HG03196 (cell line): ENCODE results near the gene GJB2.
"Not testable (repeated sequence)": the region's sequence is repeated elsewhere in the genome, so short reads cannot be mapped to it uniquely, and the experiment has no call there.

ENCODE experiments used
- ATAC-seq: cut with Tn5 transposase; IDR thresholded peaks from one replicate; pipeline ENCODE4 v1.9.1; 2021; ENCODE audit not compliant: unreplicated experiment

GJB2 gene

DNA sequence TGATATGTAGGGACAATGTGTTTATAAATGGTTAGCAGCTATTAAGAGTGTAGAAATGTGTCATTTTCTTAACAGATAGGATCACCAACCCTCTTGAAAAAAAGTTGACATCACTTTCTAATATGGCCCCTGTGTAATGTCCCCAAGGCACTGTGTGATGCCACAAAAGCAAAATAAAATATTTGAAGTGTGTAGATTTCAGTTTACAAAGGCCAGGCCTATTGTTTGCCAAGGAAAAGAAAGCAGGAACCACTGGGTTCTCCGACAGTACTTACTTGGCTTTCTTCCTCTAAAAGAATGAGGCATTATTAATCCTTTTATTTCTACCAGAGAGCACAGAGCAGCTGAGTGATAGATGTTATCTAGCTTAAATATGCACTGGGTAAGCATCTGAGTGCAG lies 21.4 kb downstream of the GJB2 start:
- no peak for ATAC-seq

DNA sequence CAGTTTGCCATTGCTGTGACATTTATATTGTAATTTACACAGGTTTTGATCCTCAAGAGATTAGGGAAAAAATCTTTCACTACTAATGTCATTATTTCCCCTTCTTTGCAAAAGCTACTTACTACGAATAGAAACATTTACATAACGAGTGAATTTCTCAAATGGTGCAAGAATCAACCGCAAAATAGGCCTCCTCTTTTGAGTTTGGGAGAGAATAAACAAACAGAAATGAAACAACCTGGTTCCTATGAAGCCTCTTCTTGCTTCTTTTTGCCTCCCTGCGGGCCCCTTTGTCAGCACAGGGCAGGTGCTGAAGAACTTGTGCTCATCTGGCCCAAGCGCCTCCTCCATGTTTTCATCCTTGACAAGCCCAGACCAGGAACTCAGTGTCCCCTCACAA lies 21.8 kb downstream of the GJB2 start:
- no peak for ATAC-seq

- no peak for ATAC-seq
These were observed 24.3 kb downstream of the GJB2 start for GRCh38 chr13:20168396-20168795.

DNA sequence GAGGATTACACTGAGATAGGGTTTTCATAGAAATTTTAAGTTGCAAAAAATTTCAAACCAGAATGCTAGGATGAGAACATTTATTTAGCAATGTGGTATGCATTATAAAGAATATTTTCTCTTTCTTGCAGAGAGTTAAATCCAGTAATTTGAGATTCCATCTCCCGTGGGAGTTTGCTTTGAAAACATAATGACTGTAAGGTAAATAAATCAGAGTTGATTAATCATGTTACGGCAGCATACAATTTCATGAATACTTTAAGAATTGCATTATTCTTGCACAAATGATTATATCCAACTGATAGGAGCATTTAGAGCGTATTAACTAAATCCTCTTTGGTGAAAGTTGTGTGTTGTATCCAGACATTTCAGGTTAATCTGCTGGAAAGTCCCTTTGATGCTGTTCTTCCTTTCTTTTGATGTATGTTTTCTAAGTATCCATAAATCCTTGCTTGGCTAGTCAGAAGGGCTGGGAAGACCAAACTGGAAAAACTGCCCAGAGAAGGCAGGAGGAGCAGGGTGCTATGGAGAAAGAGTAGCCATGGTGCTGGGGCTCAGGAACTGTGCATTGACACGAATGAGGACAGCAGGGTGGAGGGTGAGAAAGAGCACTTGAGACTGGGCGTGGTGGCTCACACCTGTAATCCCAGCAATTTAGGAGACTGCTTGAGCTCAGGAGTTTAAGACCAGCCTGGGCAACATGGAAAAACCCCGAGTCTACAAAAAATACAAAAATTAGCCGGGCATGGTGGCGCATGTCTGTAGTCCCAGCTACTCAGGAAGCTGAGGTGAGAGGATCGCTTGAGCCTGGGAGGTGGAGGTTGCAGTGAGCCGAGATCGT lies 27.1 kb downstream of the GJB2 start:
- no peak for ATAC-seq

DNA sequence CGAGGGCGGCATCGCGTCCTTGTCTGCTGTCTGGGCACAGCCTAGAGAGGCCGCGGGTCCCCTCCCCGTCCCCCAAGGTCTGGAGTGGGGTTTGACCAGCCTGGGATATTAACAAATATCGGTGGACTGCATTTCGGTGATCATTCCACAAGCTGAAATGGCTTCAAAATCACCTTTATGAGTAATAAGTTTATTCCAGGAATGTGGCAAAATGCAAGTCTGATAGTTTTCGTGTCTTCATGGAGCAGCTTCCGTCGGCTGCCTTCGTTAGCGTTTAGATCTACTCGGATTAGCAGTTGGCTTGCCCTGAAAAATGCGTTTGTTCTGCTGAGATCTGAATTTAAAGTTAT lies 30.8 kb downstream of the GJB2 start:
- ATAC-seq = no peak

DNA sequence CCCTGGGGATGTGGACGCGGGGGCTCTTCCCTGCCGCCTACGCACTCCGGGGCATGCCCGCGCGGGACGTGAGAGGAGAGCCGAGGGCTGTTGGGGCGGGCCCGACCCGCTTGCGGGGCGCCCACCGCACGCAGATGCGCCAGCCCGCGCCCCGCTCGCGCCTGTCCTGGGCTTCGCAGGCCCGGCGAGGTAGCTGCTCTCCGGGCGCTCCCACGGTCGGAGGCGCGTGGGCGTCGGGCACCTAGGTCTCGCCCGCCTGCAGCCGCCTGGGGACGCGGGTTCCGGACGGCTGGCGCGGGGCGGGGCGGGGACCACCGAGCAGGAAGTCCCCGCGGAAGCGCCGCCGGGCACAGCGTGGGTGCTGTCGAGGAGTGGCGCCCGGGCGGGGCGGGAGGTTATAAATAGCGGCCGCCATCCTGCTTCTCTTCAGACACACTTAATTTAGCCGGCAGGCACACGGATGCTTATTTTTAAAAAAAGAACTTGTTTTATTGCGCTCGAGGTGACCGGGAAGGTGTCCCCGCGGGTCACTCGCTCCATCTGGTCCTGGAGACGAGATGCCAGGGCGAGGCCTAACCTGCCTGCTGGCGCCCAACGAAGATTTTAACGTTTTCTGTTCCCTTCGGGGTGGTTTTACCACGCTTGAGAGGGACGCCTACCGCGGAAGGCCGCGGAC lies 31.3 kb downstream of the GJB2 start:
- peak; percentile 52 for ATAC-seq

DNA sequence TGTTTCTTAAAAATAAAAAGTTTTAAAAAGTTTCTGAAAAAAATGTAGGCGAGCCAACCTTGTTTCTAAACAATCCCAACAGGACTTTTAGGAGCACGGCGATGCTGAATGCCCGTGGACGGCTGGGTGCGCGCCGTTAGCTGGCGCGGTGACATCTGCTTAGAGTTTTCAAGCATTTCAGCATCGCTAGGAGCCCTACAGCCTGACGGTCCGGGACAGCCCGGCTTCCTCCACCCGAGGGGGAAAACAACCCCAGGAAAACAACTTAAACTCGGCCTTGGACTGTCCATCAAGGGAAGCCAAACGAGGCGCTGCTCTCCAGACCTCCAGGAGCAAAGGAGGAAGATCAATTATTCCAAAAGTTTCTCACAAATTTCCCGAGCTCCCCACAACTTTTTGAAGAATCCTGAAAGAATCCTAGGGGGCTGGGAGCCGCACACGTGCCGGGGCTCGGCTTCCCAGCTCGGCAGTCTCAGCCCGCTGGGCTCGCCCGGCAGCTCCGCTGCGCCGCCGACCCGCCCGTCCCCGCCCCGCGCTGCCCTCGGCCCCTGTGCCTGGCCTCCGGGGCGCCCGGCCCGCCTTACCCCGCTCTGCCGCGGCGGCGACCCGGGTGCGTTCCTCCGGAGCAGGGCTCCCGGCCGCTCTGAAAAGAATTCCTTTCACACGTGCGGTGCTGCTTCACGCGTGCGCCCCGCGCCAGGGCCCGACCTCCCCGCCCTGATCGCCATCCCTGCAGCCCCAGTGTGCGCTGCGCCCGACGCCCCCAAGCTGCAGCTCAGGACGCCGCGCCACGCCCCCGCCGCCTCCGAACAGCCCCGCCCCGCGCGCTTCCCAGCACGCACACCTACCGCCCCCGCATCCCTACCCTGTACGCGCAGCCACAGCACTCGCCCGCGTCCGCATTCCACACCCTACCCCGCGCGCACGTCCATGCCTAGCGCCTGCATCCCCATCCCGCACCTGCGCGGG lies 32.1 kb downstream of the GJB2 start, which contains the start of gene GJA3:
Gene GJA3, minus strand, starts transcription at position 747 of the 969 bp plus-strand sequence. CDS start 17,764 bp downstream, outside the sequence.
- peak; percentile 49 for ATAC-seq

DNA sequence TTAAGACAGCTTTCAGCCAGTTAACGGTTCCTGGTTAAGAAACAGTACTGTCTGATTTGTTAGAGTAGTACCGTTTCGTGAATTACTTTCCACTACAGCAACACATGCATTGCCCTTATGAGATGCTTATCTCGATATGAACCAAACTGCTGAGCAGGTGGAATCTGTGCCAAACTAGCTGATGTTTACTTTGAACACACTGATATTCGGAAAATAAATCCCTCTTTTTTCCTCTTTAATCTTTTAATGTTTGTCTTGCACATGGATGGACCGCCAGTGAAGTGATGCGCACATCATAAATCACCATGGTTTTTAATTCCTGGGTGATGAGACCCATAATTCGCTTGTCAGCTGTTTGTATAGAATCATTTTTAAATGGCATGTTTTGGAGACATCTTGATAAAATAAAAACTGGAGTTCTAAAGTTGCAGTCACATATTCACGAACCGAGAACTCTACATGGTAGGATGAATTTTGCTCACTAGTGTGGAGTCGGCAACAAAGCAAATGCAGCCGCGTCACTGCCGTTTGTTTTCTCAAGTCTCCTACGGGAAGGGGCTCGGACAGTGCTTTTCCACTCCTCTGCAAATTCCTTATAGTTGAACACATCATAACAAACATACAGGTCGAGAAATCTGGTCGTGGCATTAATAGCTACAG lies 33.0 kb downstream of the GJB2 start:
- ATAC-seq = no peak

- ATAC-seq = no peak
These were observed 35.5 kb downstream of the GJB2 start for GRCh38 chr13:20157151-20157796.

GRCh38 chr13:20156702-20157101 lies 36.0 kb downstream of the GJB2 start:
- no peak for ATAC-seq

- not testable (repeated sequence) for ATAC-seq
These were observed 39.4 kb downstream of the GJB2 start for GRCh38 chr13:20153290-20153689.

DNA sequence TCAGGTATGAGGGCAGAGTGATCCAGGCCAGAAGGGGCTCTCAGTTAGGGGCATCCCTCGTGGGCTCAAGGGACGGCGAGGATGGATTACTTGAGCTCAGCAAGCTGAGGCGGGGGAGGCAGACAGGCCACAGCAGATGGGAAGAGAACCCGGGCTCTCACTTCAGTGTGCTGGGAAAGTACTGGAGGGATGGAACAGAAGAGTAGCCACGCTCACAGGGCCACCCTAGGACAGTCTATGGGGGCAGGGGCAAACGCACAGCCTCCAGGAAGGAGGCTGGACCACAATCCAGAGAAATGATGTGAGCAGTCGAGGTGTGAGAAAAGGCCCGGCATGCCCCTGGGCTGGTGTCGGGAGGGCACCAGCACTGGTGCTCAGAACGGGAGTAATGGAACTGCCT lies 41.1 kb downstream of the GJB2 start:
- no peak for ATAC-seq

- ATAC-seq = no peak
These were observed 41.7 kb downstream of the GJB2 start for GRCh38 chr13:20151016-20151415.

GRCh38 chr13:20150561-20150960 lies 42.2 kb downstream of the GJB2 start:
- ATAC-seq = no peak

DNA sequence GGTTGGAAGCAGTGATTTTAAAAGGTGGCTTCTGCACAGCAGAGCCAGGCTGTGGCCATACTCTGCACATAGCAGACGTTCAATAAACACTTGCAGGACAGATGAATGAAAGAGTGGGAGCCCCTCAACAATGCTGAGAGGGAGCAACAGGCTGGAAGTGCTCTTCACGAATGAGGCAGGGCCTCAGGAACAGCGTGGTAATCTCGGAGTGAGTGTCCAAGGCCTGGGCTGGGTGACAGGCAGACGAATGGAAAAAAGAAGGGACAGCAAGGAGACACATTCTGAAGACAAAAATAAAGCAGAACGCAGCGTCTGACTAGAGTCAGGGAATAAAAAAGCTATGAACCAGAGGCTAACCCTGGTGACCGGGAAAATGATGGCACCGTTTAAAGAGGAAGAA lies 43.0 kb downstream of the GJB2 start:
- no peak for ATAC-seq

DNA sequence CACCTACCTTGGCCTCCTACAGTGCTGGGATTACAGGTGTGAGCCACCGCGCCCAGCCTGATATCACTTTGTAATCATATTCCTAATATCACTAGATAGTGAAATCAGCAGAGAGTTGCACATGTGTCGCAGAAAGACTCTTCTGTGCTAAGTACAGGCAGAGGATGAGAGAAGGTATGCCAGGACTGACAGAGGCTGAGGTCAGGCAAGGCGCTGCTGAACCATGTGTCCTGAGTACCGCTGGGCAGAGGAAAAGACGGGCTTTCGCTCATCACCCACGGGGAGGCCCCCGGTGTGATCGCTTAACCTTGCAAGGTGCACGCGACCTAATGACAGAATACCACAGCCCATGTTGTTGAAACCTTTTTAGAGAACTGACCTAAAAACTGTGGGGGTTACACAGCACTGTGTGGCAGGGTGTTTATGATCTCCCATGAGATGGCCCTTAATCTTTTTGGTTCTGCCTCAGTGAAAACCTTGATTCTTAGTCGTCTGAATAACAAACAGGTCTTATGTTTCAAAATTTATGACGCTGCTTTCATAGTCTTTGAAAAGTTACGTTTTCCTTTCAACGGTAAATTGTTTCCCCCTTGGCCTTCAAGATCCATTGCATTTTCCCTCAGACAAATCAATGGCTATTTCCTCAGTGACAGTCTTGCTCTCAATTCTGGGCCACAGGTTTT lies 44.1 kb downstream of the GJB2 start:
- ATAC-seq = no peak

DNA sequence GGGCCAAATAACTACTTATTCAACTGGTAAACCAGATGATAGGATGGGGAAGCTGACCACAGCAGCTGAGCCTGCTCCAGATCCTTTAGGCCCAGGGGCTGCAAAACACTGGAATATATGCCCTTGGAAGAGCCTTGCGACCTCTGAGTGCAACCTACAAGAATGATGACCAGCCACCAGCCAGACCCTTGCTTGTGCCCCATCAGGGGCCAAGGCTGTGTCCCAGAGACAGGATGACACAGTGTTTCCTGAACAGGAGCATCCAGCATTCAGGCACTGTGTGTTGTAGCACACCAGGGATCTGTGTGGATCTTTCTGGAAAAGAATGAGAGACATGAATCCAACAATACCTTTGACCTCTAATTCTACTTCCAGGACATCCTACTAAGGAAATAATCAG lies 46.4 kb downstream of the GJB2 start:
- no peak for ATAC-seq

GRCh38 chr13:20145521-20145920 lies 47.2 kb downstream of the GJB2 start:
- no peak for ATAC-seq

GRCh38 chr13:20144141-20144850 lies 48.4 kb downstream of the GJB2 start:
- no peak for ATAC-seq
